LNCaP clone FGC (cell line): ENCODE measurements around the gene MAML3.

ENCODE experiments used
- DNase-seq: peaks from one replicate; pipeline ENCODE4 v3.0.0-alpha.2; 2011; ENCODE audit warnings: low read depth
- H3K4me3 ChIP-seq: 2 replicates; pipeline ENCODE4 v1.5.1; 2011; ENCODE audit warnings: mild to moderate bottlenecking, low read depth, low read length, control low read depth
- TF ChIP-seq, protein P1 (sequence below): IDR thresholded peaks from 2 replicates; pipeline ENCODE4 v1.5.1; 2012; ENCODE audit warnings: mild to moderate bottlenecking; ENCODE audit not compliant: control insufficient read depth, insufficient read depth; ENCODE audit errors: extremely low read depth

Gene MAML3

DNA sequence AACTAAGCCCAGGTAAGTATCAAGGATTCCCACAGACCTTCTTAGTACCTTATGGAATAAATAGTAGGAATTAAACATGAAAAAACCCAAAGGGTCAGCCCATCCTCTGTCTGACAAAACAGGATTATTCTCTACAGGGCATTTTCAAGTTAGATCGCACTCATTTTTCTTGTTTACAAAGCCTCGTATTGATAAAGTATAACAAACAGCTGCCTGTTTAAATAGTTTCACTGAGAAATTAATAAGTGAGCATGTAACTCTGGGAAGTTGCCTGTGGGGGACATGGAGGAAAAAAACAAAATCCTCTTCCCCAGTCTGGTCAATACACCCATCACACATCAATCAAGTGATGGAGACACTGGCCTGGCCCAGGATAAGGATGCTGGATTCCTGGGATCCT lies 48.5 kb downstream of the MAML3 start:
- no peak overlapping the region for H3K4me3 ChIP-seq
- TF ChIP-seq, protein P1, sequence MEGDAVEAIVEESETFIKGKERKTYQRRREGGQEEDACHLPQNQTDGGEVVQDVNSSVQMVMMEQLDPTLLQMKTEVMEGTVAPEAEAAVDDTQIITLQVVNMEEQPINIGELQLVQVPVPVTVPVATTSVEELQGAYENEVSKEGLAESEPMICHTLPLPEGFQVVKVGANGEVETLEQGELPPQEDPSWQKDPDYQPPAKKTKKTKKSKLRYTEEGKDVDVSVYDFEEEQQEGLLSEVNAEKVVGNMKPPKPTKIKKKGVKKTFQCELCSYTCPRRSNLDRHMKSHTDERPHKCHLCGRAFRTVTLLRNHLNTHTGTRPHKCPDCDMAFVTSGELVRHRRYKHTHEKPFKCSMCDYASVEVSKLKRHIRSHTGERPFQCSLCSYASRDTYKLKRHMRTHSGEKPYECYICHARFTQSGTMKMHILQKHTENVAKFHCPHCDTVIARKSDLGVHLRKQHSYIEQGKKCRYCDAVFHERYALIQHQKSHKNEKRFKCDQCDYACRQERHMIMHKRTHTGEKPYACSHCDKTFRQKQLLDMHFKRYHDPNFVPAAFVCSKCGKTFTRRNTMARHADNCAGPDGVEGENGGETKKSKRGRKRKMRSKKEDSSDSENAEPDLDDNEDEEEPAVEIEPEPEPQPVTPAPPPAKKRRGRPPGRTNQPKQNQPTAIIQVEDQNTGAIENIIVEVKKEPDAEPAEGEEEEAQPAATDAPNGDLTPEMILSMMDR, result no peak
- no peak for DNase-seq

DNA sequence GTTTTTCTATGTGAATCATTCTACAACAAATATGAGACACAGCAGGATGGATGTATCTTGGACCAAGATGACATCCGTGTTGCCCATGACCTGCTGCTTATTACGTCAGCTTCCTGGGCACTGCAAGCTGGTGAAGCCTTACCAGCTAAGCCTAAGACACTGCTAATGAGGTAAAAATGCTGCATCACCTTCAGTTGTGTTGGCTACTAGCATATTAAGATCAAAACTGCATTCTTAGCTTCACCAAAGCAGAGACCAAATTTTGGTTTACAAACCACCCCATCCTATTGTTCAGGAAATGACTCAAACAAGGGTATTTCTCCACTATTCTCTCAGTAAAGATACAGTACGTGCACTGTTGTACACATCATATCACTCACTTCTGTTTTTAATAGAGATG lies 50.3 kb downstream of the MAML3 start:
- TF ChIP-seq, protein P1, result no peak
- no peak overlapping the region for H3K4me3 ChIP-seq
- no peak for DNase-seq

DNA sequence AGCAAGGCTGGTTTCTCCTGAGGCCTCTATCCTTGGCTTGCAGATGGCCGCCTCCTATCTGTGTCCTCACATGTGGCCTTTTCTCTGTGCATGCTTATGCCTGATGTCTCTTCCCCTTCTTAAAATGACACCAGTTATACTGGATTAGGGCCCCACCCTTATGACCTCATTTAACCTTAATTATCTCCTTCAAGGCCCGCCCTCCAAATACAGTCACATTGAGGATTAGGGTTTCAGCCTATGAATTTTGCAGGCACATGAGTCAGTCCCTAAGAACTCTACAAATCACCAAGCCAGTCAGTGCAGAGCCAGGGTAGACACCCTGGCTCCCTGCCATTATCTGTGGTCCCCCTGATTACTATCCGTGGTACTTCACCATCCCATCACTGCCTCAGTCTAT lies 51.6 kb downstream of the MAML3 start:
- H3K4me3 ChIP-seq, result no peak overlapping the region
- TF ChIP-seq, protein P1, result no peak
- DNase-seq, result no peak

DNA sequence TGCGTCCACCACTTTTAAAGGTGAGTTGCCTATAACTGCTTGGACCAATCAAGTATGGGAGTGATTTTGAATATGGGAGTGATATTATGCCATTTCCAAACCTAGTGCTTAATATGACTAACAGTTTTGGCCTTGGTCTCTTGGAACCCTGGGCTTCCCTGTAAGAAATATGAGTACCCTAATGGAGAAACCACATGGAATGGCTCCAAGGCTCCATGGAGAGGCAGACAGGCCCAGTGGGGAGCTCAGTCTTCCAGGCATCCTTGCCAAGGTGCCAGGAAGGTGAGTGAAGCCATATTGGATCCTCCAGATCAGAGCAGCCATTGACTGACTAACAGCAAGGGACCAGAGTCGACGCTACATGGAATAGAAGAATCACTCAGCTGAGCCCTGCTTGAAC lies 53.2 kb downstream of the MAML3 start:
- TF ChIP-seq, protein P1, result no peak
- no peak for DNase-seq
- H3K4me3 ChIP-seq, result no peak overlapping the region

DNA sequence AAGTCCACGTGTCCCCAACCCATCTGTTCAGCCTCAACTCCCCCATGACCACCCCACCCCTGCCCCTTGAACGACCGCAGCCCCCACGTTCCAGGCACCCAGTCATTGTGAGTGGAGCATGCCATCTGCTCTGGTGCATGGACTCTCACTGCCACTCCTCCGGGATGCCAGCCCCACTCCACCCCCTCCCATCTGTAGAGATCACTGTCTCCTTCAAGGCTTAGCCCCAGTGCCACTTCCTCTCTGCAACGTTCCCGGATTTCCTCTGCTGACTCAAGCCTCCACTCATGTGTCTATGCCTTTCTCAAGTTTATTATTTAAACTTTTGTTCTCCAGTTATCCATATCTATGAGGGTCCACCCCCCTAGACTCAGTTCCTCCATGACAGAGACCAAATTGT lies 54.0 kb downstream of the MAML3 start:
- TF ChIP-seq, protein P1, result no peak
- H3K4me3 ChIP-seq, result no peak overlapping the region
- DNase-seq, result no peak

DNA sequence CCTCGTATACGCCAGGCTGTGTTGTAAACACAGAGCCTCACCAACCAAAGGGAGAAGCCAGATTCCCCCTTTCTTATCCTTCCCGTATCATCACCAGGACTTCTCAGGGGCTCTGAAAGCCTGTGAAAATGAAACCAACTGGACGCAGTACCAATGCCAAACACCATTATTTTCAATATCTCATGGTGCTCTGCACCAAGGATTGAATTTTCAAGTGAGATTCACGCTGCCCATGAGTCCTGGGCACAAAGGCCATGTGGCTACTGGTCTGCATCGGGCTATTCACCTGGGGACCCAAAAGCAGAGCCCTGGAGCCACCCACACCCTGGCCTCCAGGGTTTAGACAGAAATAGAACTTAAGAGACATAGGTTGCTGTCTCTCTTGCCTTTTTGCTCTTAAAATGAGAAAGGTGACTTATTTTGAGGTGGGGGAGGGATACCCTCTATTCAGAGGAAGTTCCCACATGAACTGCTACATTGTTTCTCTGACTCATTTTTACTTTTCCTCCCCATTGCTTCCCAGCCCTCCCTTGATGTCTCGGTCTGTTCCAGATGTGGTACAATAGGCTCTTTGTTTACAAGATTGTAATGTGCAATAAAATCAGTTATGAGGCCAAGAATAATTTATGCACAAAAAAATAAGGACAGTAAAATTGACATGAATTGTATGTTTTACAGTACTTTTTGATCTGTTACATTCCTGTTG lies 55.4 kb downstream of the MAML3 start:
- no peak overlapping the region for H3K4me3 ChIP-seq
- DNase-seq, result no peak
- TF ChIP-seq, protein P1, result no peak

DNA sequence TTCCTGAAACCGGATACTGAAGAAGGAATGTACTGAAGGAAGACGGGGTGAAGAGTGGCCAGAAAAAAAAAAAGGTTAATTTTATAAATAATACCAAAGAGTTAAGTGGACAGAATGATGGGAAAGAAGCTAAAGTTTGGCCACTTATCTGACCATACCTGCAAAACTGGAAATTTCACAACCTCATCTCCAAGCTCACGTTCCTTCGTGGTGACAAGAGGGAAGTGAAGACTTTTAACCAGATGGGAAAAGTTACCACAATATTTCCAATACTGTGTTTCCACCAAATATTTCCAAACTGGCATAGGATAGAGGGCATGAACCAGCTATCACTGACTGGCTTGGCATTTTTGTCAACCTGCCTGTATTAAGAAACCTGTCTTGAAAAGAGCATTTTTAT lies 56.4 kb downstream of the MAML3 start:
- H3K4me3 ChIP-seq, result no peak overlapping the region
- DNase-seq, result peak; percentile 44
- TF ChIP-seq, protein P1, result no peak
